HK-2 (cell line): Measurements from ENCODE around the gene PDIA2.
"Not testable (repeated sequence)": the region's sequence is repeated elsewhere in the genome, so short reads cannot be mapped to it uniquely, and the experiment has no call there.

Experiments used
- DNase-seq: peaks from one replicate; pipeline ENCODE4 v3.0.0-alpha.2; 2018; ENCODE audit not compliant: unreplicated experiment

The PDIA2 gene

DNA sequence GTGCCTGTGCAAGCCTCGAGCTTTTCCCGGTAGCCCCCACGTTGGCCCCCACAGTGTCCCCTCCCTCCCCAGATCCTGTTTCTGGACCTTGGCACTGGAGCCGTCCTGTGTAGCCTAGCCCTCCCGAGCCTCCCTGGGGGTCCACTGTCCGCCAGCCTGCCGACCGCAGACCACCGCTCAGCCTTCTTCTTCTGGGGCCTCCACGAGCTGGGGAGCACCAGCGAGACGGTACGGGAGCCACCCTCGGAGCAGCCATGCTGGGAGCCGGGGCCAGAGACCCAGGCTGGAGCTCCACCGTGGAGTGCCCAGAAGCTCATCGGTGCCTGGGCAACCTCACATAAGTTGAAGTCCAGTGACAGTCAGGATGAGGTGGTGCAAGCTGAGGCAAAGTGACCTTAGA, 19.0 kb upstream of the PDIA2 start:
- DNase-seq = no peak

GRCh38 chr16:264440-264951, 18.5 kb upstream of the PDIA2 start:
- DNase-seq = no peak

- DNase-seq = no peak
Observed at GRCh38 chr16:265002-265529, 17.9 kb upstream of the PDIA2 start.

GRCh38 chr16:265711-266110, 17.3 kb upstream of the PDIA2 start:
- no peak for DNase-seq

DNA sequence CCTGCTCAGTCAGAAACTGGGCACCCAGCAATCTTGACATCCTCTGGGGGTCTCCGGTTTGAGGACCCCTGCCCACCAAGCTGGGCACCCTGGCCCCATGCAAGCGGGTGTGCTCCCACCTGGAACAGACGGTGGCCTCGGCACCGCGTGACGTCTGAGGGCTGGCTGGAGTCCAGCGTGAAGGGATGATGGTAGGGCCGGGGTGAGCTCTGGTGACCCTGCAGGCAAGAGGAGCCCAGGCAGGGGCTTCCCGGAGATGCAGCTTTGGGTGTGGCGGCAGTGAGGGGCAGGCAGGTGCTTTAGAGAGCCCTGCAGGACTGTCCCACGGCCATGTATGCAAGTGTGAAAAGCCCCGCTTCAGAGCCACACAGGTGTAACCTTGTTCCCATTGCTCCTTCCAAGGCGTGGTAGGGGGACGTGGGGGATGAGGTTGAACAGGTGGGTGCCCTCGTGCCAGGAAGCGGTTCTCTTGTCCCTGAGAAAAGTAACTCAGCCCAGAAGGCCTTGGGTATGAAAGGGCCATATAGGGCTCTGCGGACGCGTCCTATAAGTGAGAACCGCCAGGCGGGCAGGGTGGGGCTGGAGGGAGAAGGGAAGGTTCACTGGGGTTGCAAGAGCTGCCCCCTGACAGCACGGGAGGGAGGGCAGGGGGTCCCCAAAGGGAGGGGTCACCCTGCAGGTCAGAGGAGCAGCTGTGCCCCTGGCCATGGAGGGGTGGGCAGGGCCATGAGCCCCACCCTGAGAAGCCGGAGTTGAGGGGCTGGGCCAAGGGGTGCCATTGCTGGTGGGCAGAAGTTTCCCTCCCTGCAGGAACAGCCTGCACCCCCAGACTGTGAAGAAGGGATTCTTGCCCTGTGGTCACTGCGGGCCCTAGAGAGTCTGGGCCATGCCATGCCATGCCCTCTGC, 16.5 kb upstream of the PDIA2 start:
- DNase-seq = no peak

DNA sequence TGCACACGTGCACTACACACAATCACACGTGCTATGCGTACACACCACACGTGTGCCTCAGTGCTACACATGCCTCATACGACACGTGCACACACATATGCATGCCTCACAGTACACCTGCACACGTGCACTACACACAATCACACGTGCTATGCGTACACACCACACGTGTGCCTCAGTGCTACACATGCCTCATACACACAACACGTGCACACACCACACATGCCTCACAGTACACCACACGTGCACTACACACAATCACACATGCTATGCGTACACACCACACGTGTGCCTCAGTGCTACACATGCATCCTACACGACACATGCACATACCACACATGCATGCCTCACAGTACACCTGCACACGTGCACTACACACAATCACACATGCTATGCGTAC, 15.4 kb upstream of the PDIA2 start:
- DNase-seq = not testable (repeated sequence)

- no peak for DNase-seq
Observed at GRCh38 chr16:268141-269053, 14.6 kb upstream of the PDIA2 start.

GRCh38 chr16:269061-269796, 13.7 kb upstream of the PDIA2 start:
- no peak for DNase-seq

- DNase-seq = no peak
Observed at GRCh38 chr16:270381-271255, 12.3 kb upstream of the PDIA2 start.

DNA sequence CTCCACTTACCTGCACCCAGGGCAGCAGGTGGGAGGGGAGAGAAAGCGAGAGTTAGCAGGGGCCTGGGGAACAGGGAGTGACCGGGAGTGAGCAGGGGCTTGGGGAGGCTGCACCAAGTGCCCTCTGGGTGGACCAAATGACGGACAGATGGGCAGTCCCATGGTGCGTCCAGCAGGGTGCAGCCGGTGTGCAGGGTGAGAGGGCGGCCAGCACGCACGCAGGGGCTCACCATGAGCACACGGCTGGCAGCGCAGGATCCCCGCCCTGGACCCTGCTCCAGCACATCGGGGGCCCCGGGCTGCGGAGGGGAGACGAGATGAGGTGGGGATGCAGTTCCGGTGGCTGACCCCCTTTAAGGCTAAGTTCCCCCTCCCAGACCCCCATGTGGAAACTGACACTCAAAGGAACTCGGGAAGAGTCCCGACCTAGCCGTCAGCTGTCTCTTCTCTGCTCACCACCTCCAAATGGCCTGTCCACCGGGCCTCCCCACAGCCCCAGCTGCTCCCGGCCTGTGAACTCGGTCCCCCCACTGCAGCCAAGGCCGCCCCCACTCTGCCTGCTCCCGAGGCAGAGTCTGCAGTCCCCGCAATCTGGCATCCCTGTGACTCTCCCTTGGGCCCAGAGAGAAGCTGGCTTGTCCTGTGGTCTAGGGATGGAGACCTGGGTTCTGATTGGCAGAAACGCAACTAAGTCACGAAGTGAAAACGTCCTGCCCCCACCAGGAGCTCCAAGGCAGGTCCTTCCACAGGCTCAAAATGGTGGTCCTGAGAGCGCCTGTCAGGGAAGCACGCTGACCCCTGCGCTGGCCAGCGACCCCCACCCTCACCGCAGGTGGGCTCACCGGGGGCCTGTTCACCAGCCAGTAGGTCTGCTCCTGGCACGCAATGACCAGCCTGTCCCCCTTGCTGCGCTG, 10.1 kb upstream of the PDIA2 start:
- DNase-seq = no peak

DNA sequence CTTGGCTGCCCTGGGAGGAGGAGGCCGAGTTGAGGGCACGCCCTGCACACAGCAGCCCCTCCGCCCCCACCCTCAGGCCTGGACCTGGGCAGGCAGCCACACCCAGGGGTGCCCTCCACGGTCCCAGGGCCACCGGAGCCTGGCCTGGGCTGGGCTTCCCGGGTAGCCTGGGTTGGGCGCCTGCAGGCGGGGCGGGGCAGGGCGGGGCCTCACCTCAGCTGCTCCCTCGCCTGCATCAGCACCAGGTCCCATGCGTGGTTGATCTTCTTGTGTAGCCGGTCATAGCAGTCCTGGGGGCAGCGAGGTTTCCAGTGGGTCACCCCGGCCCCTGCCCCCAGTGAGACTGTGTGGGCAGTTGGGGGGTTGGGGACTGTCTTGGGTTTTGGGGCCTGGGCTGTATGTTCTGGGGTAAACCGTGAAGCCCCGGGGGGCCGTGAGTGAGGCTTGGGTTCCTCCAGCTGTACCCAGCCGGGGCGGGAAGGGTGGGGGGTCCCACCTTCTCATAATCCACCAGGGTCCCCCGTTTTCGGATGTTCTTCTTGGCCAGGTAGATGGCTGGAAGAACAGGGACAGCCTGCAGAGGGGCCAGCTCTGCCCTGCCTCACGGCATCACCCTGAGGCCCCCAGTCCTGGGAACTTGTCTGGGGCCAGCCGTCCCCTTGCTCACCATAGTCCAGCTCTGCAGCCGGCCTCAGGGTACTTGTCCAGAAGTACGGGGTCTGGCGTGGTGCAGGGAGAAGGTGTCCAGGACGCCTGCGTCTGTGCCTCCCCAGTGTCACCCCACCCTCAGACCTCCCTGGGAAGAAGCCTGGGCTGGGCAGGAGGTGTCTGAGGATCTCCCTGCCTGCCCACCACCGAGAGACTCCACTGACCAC, 9.2 kb upstream of the PDIA2 start:
- no peak for DNase-seq

- DNase-seq = no peak
Observed at GRCh38 chr16:275041-275641, 7.8 kb upstream of the PDIA2 start.

GRCh38 chr16:275786-276232, 7.2 kb upstream of the PDIA2 start, which contains the start of gene RGS11:
Gene RGS11 (minus strand): TSS chr16:275944. CDS start chr16:275911, 33 bp downstream.
- no peak for DNase-seq

DNA sequence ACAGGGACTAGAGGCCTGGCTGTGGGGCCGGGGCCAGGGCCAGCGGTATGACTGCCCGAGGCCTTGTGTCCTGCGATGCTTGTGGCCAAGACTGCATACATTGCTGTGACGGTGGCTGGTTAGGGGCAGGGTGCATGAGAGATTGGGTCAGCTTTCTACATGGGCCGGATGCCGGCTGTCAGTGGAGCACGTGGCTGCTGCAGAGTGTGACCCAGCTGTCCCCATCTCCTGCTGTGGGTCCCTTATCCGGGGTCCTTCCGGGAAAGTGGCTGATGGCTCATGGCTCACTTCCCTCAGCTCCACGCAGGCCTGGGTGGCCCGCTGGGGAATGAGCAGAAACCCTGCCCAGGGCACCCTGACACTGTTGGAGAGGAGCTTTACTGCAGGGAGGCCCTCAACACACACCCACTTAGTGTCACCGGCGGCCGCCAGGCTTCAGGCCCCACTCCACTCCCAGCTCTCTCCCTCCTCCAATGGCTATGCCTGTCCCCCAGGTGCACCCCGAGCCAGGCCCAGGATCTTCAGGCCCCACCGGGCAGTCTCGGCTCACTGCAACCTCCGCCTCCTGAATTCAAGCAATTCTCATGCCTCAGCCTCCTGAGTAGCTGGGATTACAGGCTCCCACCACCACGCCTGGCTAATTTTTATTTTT, 6.4 kb upstream of the PDIA2 start:
- DNase-seq = no peak

GRCh38 chr16:278863-279366, 4.0 kb upstream of the PDIA2 start:
- no peak for DNase-seq

DNA sequence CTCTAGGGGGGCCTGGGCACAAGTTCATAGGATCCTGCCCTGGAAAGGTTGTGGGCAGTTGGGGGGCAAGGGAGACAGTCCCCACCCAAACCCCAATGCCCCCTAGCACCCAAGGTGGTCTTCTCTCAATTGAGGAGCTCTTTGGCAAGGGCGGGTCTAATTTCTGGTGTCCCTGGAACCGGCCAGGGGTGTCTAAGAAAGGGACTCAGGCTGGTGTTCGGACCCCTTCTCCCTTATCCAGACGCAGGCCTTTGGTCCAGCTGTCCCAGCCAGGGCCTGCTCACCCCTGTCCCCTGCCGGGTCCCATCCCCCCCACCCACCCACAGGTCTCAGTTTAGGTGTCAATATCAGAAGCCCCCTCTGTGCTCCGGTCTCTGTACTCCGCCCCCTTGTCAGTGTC, 3.4 kb upstream of the PDIA2 start:
- no peak for DNase-seq

DNA sequence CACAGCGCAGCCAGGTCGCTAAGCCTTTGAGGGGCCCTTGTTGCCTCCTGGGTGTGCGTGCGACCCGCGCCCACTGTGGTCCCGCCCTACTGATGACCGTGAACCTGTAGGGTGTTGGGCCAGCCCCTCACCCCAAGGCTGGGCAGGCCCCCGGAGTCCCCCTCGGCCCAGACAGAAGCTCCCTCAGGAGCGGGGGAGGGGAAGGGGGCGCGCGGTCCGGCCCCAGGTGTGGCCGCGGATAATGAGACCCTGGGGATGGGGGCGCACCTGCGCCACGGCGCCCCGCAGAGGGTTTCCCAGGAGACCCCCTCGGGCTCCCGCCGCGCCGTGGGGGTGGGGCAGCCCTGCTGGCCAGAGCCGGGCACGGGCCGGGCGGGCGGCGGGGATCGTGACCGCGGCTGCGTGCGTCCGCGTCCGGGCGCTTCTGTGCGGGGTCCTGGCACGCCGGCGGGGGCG, 2.9 kb upstream of the PDIA2 start:
- DNase-seq = no peak
